Ascending aorta (tissue), 2 donors: ENCODE data around the gene LCN15. TPM values are rescaled to one million over a fixed set of nuclear protein-coding genes. Genes with fewer than 3 reads are reported as not detected.
A peak's percentile ranks its signal among the peaks of the same experiment; 100 is the strongest.

Source experiments
- DNase-seq, 2 donors: peaks; one replicate each; pipeline ENCODE4 v3.0.0-alpha.2; 2019; ENCODE audit warnings: low spot score in 2 of 2
- H3K27ac ChIP-seq, 2 donors: fragments of 200-600 bp; sonication (generic); one replicate each; pipeline ENCODE4 v1.5.1; 2016 to 2017; ENCODE audit warnings: mild to moderate bottlenecking in 1 of 2
- H3K27me3 ChIP-seq: fragments of 200-600 bp; sonication (generic); one replicate; pipeline ENCODE4 v1.5.1; 2017
- H3K36me3 ChIP-seq, 2 donors: fragments of 200-600 bp; sonication (generic); one replicate each; pipeline ENCODE4 v1.5.1; 2016
- H3K4me1 ChIP-seq, 2 donors: fragments of 200-600 bp; sonication (generic); one replicate each; pipeline ENCODE4 v1.5.1; 2016 to 2017; ENCODE audit warnings: mild to moderate bottlenecking in 1 of 2
- H3K4me3 ChIP-seq, 2 donors: fragments of 200-600 bp; sonication (generic); one replicate each; pipeline ENCODE4 v1.5.1; 2016 to 2017; ENCODE audit warnings: mild to moderate bottlenecking in 1 of 2
- H3K9me3 ChIP-seq, 2 donors: fragments of 200-600 bp; sonication (generic); one replicate each; pipeline ENCODE4 v1.5.1; 2016
- intact Hi-C: fragments of 100-400 bp; cut with DNase I; formaldehyde crosslinking; loops from one replicate; pipeline ENCODE4 v1.15.1; 2023
- total RNA-seq: library from RNA; depleted of rRNA; stranded (reverse); fragments of >200 nt; gene quantifications from one replicate; pipeline ENCODE4 v1.1.0, GENCODE V29; 2016
- TF ChIP-seq, protein P1 (sequence below), 3 experiments: fragments of 200-600 bp in 2 of 3; fragments of 450-650 bp in 1 of 3; sonication (generic) in 2 of 3; IDR thresholded peaks; one replicate each; pipeline ENCODE4 v1.5.1; 2016 to 2019; ENCODE audit warnings: antibody characterized with exemption in 3 of 3, mild to moderate bottlenecking in 1 of 3, moderate library complexity in 1 of 3

The LCN15 gene
- total RNA-seq, 1 donor from 2014 or later = not detected

DNA sequence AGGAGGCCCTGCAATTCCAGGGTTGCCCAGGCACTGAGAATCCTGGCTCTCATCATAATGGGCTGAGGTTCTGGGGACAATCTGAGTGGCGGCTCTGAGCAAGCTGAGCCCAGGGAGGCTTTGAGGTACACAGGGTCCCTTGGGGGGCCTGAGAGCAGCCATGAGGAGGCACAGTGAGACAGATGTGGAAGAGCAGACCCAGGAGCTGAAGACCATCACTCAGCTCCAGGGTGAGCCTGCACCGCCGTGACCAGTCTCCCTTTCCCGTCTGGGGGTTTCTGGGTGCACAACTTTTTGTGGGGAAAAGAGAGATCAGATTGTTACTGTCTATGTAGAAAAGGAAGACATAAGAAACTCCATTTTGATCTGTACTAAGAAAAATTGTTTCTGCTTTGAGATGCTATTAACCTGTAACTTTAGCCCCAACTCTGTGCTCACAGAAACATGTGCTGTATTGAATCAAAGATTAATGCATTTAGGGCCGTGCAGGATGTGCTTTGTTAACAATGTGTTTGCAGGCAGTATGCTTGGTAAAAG, 32.0 kb upstream of the LCN15 start, which contains the start of gene CCDC183:
Gene CCDC183 (plus strand): TSS at position 101 of the 537 bp plus-strand sequence. CDS start 60 bp downstream, at position 161.
- no peak within 1 kb of the TSS for H3K4me3 ChIP-seq
- H3K27me3 ChIP-seq = peaks cover 11% of the 10 kb centered on the region
- no peak for DNase-seq
- intact Hi-C loops = loop anchor here (10.0 kb wide), 1 partner anchor 428 kb away; the partner anchor contains the start of genes CYSRT1, RNF208 and RNF224
- no peaks in the 10 kb centered on the region for H3K9me3 ChIP-seq
- peaks cover 7 to 24% of the 10 kb centered on the region in 2 donors for H3K4me1 ChIP-seq
- no peak within 1 kb of the TSS for H3K27ac ChIP-seq
- TF ChIP-seq, protein P1, sequence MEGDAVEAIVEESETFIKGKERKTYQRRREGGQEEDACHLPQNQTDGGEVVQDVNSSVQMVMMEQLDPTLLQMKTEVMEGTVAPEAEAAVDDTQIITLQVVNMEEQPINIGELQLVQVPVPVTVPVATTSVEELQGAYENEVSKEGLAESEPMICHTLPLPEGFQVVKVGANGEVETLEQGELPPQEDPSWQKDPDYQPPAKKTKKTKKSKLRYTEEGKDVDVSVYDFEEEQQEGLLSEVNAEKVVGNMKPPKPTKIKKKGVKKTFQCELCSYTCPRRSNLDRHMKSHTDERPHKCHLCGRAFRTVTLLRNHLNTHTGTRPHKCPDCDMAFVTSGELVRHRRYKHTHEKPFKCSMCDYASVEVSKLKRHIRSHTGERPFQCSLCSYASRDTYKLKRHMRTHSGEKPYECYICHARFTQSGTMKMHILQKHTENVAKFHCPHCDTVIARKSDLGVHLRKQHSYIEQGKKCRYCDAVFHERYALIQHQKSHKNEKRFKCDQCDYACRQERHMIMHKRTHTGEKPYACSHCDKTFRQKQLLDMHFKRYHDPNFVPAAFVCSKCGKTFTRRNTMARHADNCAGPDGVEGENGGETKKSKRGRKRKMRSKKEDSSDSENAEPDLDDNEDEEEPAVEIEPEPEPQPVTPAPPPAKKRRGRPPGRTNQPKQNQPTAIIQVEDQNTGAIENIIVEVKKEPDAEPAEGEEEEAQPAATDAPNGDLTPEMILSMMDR (IDR thresholded peaks at IDR 0.05) = no peak
- H3K36me3 ChIP-seq = no peaks in the 10 kb centered on the region

DNA sequence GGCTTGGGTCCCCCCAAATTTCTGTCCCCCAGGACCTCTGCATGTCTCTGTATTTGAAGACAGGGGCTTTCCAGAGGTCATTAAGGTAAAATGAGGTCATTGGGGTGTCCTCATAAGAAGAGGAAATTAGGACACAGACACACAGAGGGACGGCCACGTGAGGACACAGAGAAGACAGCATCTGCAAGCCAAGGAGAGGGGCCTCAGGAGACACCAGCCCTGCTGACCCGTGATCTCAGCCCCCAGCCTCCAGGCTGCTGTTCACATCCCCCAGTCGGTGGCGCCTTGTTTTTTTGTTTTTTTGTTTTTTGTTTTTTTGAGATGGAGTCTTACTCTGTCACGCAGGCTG, 30.7 kb upstream of the LCN15 start:
- Histone ChIP-seq H3K4me1 (peaks cover 4 to 21% of the 10 kb centered on the region in 2 donors), H3K27ac (no peak overlapping the region), H3K4me3 (no peak overlapping the region), H3K27me3 (peaks cover 11% of the 10 kb centered on the region), H3K36me3 (no peaks in the 10 kb centered on the region), H3K9me3 (no peaks in the 10 kb centered on the region)
- TF ChIP-seq, protein P1 (IDR thresholded peaks at IDR 0.05) = no peak
- intact Hi-C loops = loop anchor here (10.0 kb wide), 1 partner anchor 430 kb away; the partner anchor contains the start of genes CYSRT1, RNF208 and RNF224
- DNase-seq = no peak

DNA sequence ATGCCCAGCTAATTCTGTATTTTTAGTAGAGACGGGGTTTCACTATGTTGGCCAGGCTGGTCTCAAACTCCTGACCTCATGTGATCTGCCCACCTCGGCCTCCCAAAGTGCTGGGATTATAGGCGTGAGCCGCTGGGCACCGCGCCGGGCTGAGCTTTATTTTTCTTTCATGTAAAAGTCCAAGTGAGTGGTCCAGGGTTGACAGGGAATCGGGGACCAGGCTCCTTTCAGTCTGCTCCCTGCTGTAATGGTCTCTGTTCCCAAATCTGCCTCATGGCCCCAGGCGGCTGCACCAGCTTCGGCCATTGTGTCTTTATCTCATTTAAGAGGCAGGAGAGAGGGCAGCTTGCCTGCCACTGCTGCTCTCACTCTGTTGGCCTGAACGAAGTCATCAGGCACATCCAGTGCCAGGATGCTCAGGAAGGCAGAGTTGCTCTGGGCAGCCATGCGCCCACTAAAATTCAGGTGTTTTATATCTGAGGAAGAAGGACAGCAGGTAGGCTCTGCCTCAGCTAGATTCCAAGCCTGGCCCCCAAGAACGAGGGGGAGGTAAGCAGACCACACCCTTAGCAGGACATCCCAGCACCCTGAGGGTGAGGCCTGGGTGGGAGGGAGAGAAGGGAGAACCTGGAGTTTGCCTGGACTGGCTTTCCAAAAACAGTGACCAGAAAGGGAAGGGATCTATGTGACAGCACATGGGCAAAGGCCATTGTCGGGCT, 30.1 kb upstream of the LCN15 start:
- no peaks in the 10 kb centered on the region for H3K36me3 ChIP-seq
- peaks cover 0 to 16% of the 10 kb centered on the region in 2 donors for H3K4me1 ChIP-seq
- peaks cover 11% of the 10 kb centered on the region for H3K27me3 ChIP-seq
- no peak overlapping the region for H3K4me3 ChIP-seq
- H3K27ac ChIP-seq = no peak overlapping the region
- intact Hi-C loops = loop anchor here (10.0 kb wide), 1 partner anchor 430 kb away; the partner anchor contains the start of genes CYSRT1, RNF208 and RNF224
- TF ChIP-seq, protein P1 (IDR thresholded peaks at IDR 0.05) = no peak
- no peaks in the 10 kb centered on the region for H3K9me3 ChIP-seq
- no peak for DNase-seq

DNA sequence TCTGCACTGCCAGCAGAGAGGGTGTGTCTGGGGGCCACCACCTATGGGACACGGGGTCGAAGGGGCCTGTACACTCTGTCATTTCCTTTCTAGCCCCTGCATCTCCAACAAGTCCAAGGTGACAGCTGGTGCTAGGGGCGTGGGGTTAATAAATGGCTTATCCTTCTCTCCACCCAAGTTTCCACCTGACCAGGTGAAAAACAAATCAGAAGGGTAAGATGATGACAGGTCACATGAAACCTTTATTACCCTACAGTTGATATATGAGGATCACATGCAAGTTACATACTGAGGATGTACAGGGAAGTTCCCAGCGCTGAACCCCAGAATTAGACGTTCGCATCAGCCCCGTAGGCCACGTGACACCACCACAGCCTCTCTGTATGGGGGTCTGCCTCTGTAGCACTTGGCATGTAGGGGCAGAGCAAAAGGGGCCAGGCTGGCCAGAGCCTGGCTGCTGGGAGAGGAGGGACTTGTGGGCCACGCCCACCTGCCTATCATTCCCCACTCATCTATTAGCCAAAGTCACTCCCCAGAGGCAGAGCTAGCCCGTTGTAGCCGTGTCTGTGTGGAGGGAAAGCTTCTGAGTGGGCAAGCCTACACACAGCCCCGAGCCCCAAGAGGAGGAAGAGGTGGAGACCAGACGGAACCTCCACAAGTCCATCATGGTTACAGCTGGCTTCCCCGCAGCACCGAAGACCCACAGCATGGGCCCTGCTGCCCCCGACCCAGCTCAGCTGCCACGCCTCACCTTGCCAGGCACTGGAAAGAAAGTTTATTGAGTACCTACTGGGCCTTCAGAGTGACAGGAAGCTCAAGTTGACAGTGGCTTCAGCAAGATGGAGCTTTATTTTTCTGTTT, 29.0 kb upstream of the LCN15 start:
- H3K36me3 ChIP-seq = no peaks in the 10 kb centered on the region
- H3K27me3 ChIP-seq = no peaks in the 10 kb centered on the region
- peaks cover 0 to 14% of the 10 kb centered on the region in 2 donors for H3K4me1 ChIP-seq
- no peaks in the 10 kb centered on the region for H3K9me3 ChIP-seq
- no peak overlapping the region for H3K27ac ChIP-seq
- TF ChIP-seq, protein P1 (IDR thresholded peaks at IDR 0.05) = no peak
- intact Hi-C loops = loop anchor here (10.0 kb wide), 1 partner anchor 431 kb away; the partner anchor contains the start of genes CYSRT1, RNF208 and RNF224
- DNase-seq = no peak
- H3K4me3 ChIP-seq = no peak overlapping the region

DNA sequence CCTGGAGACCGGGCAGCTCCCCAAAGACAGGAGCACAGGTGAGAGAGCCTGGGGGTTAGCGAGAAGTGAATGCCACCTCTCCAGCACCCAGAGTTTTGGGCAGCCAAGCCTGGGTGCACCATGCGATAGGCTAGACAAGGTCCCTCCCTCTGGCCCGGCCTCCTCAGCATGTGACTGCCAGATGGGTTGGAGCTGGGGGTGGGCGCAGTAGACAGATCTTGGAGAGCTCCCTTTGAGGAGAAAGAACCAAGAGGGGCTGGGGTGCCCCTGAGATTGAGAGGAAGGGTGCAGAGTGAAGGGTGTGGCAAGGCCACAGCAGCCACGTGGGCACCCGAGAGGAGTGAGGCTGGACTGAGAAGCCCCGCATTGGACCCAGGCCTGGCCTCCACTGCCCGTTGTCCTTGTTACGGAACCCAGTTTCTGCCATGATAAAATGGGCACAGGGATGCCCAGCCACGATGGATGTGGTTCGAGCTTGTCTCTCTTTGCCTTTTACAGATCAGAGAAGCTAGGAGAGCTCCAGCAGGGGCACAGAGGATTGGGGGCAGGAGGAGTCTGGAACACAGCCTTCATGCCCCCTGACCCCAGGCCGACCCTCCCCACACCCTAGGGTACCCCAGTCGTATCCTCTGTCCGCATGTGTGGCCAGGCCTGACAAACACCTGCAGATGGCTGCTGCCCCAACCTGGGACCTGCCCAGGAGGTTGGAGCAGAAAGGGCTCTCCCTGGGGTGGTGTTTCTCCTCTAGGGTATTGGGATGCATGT, 28.2 kb upstream of the LCN15 start:
- Histone ChIP-seq H3K4me1 (peaks cover 0 to 14% of the 10 kb centered on the region in 2 donors), H3K36me3 (no peaks in the 10 kb centered on the region), H3K27me3 (no peaks in the 10 kb centered on the region), H3K27ac (no peak overlapping the region), H3K9me3 (no peaks in the 10 kb centered on the region), H3K4me3 (peak overlapping the region in 1 of 2 donors; percentile 73)
- TF ChIP-seq, protein P1 (IDR thresholded peaks at IDR 0.05) = no peak
- DNase-seq = no peak
- intact Hi-C loops = loop anchor here (10.0 kb wide), 1 partner anchor 432 kb away; the partner anchor contains the start of genes CYSRT1, RNF208 and RNF224
